ENCODE results near the gene CD58.

CD58 gene

DNA sequence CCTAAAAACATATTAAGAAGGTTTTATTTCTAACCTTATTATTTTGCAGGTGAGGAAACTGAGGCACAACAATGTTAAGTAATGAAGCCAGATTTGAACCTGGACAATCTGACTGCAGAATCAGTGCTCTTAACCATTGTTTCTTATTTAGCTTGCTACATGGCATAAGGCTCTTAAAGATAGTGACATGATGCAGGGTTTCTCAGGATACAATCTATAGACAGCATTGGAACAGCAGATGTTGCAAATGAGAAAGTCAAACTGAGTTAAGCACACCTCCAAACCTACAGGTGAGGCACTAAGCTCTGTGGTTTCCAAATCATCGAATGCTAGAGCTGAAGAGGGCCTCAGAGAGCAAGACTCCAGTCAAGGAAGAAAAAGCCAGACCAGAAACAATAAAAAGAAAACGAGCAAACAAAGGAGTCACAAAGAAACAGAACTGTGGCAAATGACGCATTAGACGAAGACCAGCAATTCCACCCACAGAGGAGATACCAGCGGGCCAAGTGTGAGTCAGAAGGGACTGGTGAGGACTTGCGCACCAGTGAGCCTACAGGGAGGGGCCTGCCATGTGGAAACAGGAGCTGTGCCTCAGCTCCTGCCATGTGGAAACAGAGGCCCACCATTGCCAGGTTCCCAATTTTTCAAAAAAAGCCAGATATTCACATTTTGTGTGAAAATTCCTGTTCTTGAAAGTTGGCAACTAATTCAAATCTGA lies 14.4 kb downstream of the CD58 start:
- DNase-seq (ENCODE audit: low spot score), result peak; percentile 83
- TF ChIP-seq, protein P1, sequence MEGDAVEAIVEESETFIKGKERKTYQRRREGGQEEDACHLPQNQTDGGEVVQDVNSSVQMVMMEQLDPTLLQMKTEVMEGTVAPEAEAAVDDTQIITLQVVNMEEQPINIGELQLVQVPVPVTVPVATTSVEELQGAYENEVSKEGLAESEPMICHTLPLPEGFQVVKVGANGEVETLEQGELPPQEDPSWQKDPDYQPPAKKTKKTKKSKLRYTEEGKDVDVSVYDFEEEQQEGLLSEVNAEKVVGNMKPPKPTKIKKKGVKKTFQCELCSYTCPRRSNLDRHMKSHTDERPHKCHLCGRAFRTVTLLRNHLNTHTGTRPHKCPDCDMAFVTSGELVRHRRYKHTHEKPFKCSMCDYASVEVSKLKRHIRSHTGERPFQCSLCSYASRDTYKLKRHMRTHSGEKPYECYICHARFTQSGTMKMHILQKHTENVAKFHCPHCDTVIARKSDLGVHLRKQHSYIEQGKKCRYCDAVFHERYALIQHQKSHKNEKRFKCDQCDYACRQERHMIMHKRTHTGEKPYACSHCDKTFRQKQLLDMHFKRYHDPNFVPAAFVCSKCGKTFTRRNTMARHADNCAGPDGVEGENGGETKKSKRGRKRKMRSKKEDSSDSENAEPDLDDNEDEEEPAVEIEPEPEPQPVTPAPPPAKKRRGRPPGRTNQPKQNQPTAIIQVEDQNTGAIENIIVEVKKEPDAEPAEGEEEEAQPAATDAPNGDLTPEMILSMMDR (IDR thresholded peaks at IDR 0.05), result no peak
- H3K27ac ChIP-seq, result peak overlapping the region; percentile 48 to 58

DNA sequence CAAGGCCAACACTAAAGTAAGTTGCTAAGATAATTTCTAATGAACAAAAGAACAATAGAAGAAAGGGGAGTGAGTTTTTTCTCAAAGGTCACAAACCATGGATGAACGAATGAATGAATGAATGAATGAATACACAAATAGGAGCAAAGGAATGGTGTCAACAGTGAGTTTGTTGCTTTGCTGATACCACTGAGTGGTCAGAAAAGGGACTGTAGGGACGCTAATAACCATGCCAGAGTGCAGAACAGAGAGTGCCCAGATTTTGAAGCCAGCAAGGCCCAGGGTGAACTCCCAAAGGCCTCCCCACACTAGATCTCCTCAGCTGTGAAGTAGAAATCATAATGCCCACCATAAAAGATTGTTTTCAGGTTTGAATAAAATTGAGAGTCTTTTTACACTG lies 15.9 kb downstream of the CD58 start:
- Histone ChIP-seq H3K27ac (no peak overlapping the region), H3K4me3 (no peak overlapping the region)
- TF ChIP-seq, protein P1 (IDR thresholded peaks at IDR 0.05), result no peak
- no peak for DNase-seq (ENCODE audit: low spot score)

More for the DNA sequence above, 14.4 kb downstream of the CD58 start:
- H3K4me3 ChIP-seq, result no peak overlapping the region

DNA sequence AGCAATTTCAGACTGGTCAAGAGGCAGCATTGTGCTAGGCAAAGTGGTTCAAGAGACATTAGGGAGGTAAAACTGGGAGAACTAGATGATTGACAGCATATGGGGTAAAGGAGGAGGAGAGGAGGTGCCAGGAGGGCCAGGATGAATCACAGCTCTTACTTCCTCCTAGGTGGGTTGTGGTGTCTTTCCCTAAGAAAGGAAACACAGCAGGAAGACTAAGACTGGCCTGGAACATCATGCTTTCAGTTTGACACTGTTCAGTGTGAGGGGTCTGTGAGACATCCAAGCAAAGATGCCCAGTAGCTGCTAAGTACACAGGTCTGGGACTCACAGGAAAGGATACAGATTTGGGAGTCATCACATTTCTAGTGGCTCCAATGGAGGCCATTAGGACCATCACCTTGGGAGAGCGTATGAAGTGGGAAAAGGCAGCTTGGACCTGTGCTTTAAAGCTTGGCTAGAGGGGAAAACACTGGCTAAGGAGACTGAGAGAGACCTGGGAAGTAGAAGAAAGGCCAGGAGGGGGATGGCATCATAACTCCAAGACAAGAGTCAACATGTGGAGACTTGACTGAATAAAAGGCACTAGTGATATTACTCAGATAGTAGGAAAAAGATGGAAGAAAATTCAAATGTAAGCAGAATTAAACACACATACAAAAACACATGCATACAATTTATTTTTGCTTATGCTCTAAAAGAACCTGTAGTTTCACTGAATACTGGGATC lies 17.3 kb downstream of the CD58 start:
- no peak overlapping the region for H3K27ac ChIP-seq
- H3K4me3 ChIP-seq, result no peak overlapping the region
- DNase-seq (ENCODE audit: low spot score), result no peak
- TF ChIP-seq, protein P1 (IDR thresholded peaks at IDR 0.05), result no peak

DNA sequence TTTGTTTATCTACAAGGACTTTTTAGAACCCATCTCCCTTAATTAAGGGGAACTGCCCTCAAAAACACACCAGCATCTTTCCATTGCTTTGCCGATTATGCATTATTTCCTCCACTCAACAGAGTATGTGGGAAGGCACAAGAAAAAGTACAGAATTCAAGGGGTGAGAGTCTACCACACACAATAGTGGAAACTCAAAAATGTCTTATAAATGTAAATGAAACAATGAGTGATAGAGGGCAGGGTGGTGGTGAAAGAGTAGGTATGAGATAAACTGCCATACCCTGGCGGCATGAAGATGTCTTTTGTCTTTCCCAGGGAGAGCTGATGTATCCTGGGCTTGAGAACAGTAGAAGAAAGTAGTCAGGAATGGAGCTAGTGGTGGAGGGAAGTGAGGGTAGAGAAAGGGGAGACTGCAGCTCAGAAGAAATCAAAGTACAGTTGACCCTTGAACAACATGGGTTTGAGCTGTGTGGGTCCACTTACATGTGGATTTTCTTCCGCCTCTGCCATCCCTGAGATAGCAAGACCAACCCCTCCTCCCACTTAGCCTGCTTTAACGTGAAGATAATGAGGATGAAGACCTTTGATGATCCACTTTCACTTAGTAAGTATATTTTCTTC lies 24.4 kb downstream of the CD58 start:
- H3K27ac ChIP-seq, result no peak overlapping the region
- TF ChIP-seq, protein P1 (IDR thresholded peaks at IDR 0.05), result no peak
- H3K4me3 ChIP-seq, result no peak overlapping the region
- DNase-seq (ENCODE audit: low spot score), result no peak

DNA sequence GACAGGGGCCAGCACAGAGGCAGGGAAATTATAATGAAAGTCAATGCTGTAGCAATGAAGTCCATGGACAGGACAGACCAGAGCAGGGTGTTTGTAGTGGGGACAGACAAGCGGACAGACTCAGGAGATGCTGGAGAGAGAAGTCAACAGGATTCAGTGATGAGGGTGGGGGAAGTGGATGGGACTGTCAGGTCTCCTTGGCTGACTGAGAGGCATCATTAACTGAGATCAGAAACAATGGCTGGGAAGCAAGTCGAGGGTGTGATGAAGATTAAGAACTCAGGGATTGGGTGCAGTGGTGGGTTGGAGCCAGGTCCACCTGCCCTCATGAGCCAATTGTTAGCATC lies 25.5 kb downstream of the CD58 start:
- H3K27ac ChIP-seq, result no peak overlapping the region
- no peak for DNase-seq (ENCODE audit: low spot score)
- TF ChIP-seq, protein P1 (IDR thresholded peaks at IDR 0.05), result no peak
- H3K4me3 ChIP-seq, result no peak overlapping the region

DNA sequence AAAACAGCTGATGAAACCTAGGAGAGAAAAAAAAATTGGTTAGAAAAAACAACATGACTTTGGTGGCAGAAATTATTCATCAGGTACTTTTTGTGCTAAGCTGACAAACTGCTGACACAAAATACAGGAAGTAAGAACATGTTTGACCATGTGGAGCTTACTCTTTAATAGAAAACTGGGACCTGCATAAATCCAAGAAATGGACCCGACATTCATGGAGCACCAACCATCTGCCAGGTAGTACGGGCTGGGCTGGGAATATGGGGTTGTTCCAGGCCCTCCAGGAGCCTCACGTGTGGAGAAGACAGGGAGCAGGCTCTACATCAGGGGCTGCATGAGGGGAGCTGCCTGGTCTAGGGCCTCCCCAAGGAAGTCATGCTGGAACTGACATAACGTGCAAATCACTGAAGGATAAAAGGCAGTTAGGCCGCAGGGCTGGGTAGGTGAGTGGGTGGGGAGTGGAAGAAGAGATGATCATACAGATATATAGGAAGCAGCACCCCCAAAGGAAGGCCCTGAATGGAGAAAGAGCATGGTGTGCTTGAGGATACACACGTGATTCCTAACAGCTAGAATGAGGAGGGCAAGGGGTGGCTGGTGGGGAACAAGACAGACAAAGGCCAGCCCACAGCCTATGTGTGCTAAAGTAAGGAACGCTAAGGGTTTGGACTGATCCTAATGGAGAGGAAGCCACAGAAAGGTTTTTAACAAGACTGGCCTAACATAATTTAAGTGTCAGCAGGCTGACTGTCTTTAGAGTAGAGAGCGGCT lies 26.1 kb downstream of the CD58 start:
- H3K4me3 ChIP-seq, result no peak overlapping the region
- H3K27ac ChIP-seq, result no peak overlapping the region
- no peak for DNase-seq (ENCODE audit: low spot score)
- TF ChIP-seq, protein P1 (IDR thresholded peaks at IDR 0.05), result no peak

All from coronary artery (tissue), 2 donors.